K562 (cell line): ENCODE measurements around the gene S100A4. TPM values are rescaled to one million over a fixed set of nuclear protein-coding genes. Genes with fewer than 3 reads are reported as not detected.

Experiments used
- ATAC-seq: fragments of 200-7000 bp; cut with Tn5 transposase; 3 replicates; pipeline ENCODE4 v1.9.1; 2020; ENCODE audit warnings: moderate library complexity
- BruUV-seq: library from RNA; stranded (reverse); fragments of 400-500 nt; replicated peaks from 2 replicates; lab custom pipeline; 2021; lab: Mats Ljungman, UMichigan
- CTCF ChIA-PET: fragments of 300-600 bp; formaldehyde crosslinking; extraction: SDS; loops from one replicate; lab custom pipeline; 2021; ENCODE audit warnings: low intra/inter-chr PET ratio; lab: Yijun Ruan, JAX
- POLR2A ChIA-PET: fragments of 300-600, 350-650 bp; sonication (Branson Sonifier 250); formaldehyde crosslinking; extraction: SDS; loops from one replicate; lab custom pipeline; 2021; ENCODE audit warnings: antibody characterized with exemption, inconsistent platforms; lab: Yijun Ruan, JAX
- DNase-seq, 4 experiments: peaks; one replicate each; pipeline versions ENCODE4 v3.0.0 to v3.0.0-alpha.2; 2011 to 2018; ENCODE audit warnings: low spot score in 3 of 4, mixed read lengths in 3 of 4; ENCODE audit errors: extremely low read depth in 1 of 4
- FAIRE-seq: peaks from 2 replicates; lab custom pipeline; 2011; peaks lifted over from hg19 to GRCh38; lab: Jason Lieb, UNC
- H2AFZ ChIP-seq: 2 replicates; pipeline ENCODE4 v1.6.0; 2011; ENCODE audit warnings: low read depth, low read length, control low read depth, inconsistent platforms
- H3K27ac ChIP-seq: fragments of 200-600 bp; 3 replicates; pipeline ENCODE4 v1.8.0; 2011; ENCODE audit warnings: low read depth, mild to moderate bottlenecking, control low read depth, inconsistent platforms, low read length, moderate library complexity, mixed read lengths; ENCODE audit errors: extremely low read depth
- H3K27me3 ChIP-seq, 2 experiments: fragments of 300-600 bp in 1 of 2; 2 replicates in 1 of 2; 3 replicates in 1 of 2; pipeline versions ENCODE4 v1.6.0 to v1.8.0; 2011; ENCODE audit warnings: inconsistent platforms in 2 of 2, low read length in 2 of 2, mild to moderate bottlenecking in 1 of 2, mixed read lengths in 1 of 2, moderate library complexity in 1 of 2; ENCODE audit not compliant: control insufficient read depth in 2 of 2, insufficient read depth in 2 of 2
- H3K36me3 ChIP-seq: fragments of 300-600 bp; 3 replicates; pipeline ENCODE4 v1.8.0; 2011; ENCODE audit warnings: mild to moderate bottlenecking, low read length, inconsistent platforms; ENCODE audit not compliant: control insufficient read depth, insufficient read depth
- H3K4me1 ChIP-seq, 2 experiments: fragments of 200-600 bp in 1 of 2; replicated peaks in 1 of 2; 2 replicates in 1 of 2; 3 replicates in 1 of 2; pipeline versions ENCODE4 v1.5.1 to v1.8.0; 2011; ENCODE audit warnings: inconsistent platforms in 2 of 2, low read length in 2 of 2, mild to moderate bottlenecking in 1 of 2, mixed read lengths in 1 of 2, moderate library complexity in 1 of 2; ENCODE audit not compliant: control insufficient read depth in 2 of 2, insufficient read depth in 2 of 2
- H3K4me2 ChIP-seq: 2 replicates; pipeline ENCODE4 v1.6.1; 2011; ENCODE audit warnings: low read length, control low read depth, inconsistent platforms, mixed read lengths; ENCODE audit not compliant: insufficient read depth
- H3K4me3 ChIP-seq: fragments of 200-600 bp; sonication (generic), shearing (Covaris generic); 2 replicates; pipeline ENCODE4 v1.5.1; 2016; ENCODE audit warnings: control low read depth, inconsistent platforms
- H3K79me2 ChIP-seq: fragments of 200-600 bp; 3 replicates; pipeline ENCODE4 v1.8.0; 2011; ENCODE audit warnings: low read length, inconsistent platforms; ENCODE audit not compliant: control insufficient read depth, insufficient read depth
- H3K9ac ChIP-seq, 2 experiments: 2 replicates each; pipeline versions ENCODE4 v1.6.0 to v1.6.1; 2011; ENCODE audit warnings: low read depth in 2 of 2, low read length in 2 of 2, control low read depth in 1 of 2, inconsistent platforms in 1 of 2, mild to moderate bottlenecking in 1 of 2, mixed read lengths in 1 of 2; ENCODE audit not compliant: insufficient read depth in 1 of 2
- H3K9me1 ChIP-seq: one replicate; pipeline ENCODE4 v1.6.0; 2011; ENCODE audit warnings: inconsistent platforms, mild to moderate bottlenecking, low read length, moderate library complexity; ENCODE audit not compliant: control insufficient read depth, insufficient read depth
- H3K9me3 ChIP-seq: replicated peaks from 2 replicates; pipeline ENCODE4 v1.5.1; 2011; ENCODE audit warnings: low read depth, low read length, inconsistent platforms; ENCODE audit not compliant: control insufficient read depth, insufficient read depth
- H4K20me1 ChIP-seq: replicated peaks from 2 replicates; pipeline ENCODE4 v1.6.1; 2011; ENCODE audit warnings: low read length, inconsistent platforms, mixed read lengths; ENCODE audit not compliant: control insufficient read depth, insufficient read depth
- ATF7 ChIP-seq: fragments of 450-650 bp; IDR thresholded peaks from 2 replicates; pipeline ENCODE4 v1.7.1; 2014; ENCODE audit warnings: mild to moderate bottlenecking, moderate library complexity
- CTCFL ChIP-seq: IDR thresholded peaks from 2 replicates; pipeline ENCODE4 v1.6.1; 2011; ENCODE audit warnings: borderline replicate concordance, low read depth, mild to moderate bottlenecking, moderate library complexity, low read length; ENCODE audit not compliant: insufficient read depth, poor library complexity, severe bottlenecking
- MYNN ChIP-seq, 2 experiments: sonication (generic); formaldehyde crosslinking in 1 of 2; IDR thresholded peaks; 2 replicates each; pipeline versions ENCODE4 v1.5.0 to v1.6.1; 2016 to 2020; ENCODE audit warnings: antibody characterized with exemption in 1 of 2, missing genetic modification reagents in 1 of 2
- PHF21A ChIP-seq: fragments of 450-650 bp; IDR thresholded peaks from 2 replicates; pipeline ENCODE4 v1.6.1; 2017; ENCODE audit warnings: low read depth, borderline replicate concordance
- RBFOX2 ChIP-seq: fragments of 200-400 bp; formaldehyde crosslinking; IDR thresholded peaks from 2 replicates; pipeline ENCODE4 v1.6.1; 2017; ENCODE audit warnings: low read depth, mild to moderate bottlenecking, low read length, moderate library complexity
- SOX6 ChIP-seq: fragments of 450-650 bp; IDR thresholded peaks from 2 replicates; pipeline ENCODE4 v1.6.1; 2014; ENCODE audit warnings: mild to moderate bottlenecking
- TFAP4 ChIP-seq: sonication (generic); formaldehyde crosslinking; IDR thresholded peaks from 2 replicates; pipeline ENCODE4 v1.8.0; 2022; ENCODE audit warnings: missing genetic modification reagents, mild to moderate bottlenecking, moderate library complexity, borderline replicate concordance
- ZBTB1 ChIP-seq: sonication (generic); formaldehyde crosslinking; IDR thresholded peaks from 2 replicates; pipeline ENCODE4 v1.8.1; 2023; ENCODE audit warnings: missing genetic modification reagents, low read depth, mild to moderate bottlenecking, borderline replicate concordance
- ZNF592 ChIP-seq: fragments of 450-650 bp; IDR thresholded peaks from 2 replicates; pipeline ENCODE4 v1.6.1; 2017; ENCODE audit warnings: antibody characterized with exemption, mild to moderate bottlenecking
- WGBS: fragments of 100-300 bp; shearing (Covaris generic); methylation state at CpG from one replicate; pipeline ENCODE4 v1.1.6; 2016; ENCODE audit warnings: low coverage, mixed read lengths; ENCODE audit not compliant: insufficient coverage; ENCODE audit errors: missing lambda C conversion rate; 5-methylcytosine and 5-hydroxymethylcytosine counted together
- in situ Hi-C: fragments of 300-500 bp; cut with MboI; formaldehyde crosslinking; loops from 4 replicates; pipeline ENCODE4 v1.15.0; 2018; ENCODE audit warnings: inconsistent platforms, mixed read lengths
- intact Hi-C: fragments of 100-400 bp; cut with micrococcal nuclease; formaldehyde crosslinking; loops from 2 replicates; pipeline ENCODE4 v1.14.2; 2022
- polyA plus RNA-seq, 8 experiments: library from polyadenylated mRNA; depleted of rRNA in 4 of 8; stranded (reverse) in 5 of 8; unstranded in 3 of 8; fragments of >200 nt; fragmentation: Nextera tagmentation in 2 of 8; fragmentation: Illumina TruSeq in 1 of 8; extraction: Ambion mirVana in 2 of 8; extraction: Trizol in 1 of 8; gene quantifications; 2 replicates each; pipeline versions ENCODE4 v1.2.1 to v1.2.3, GENCODE V29; 2011 to 2014; ENCODE audit warnings: inconsistent platforms in 1 of 8, missing spikeins in 1 of 8
- total RNA-seq, 7 experiments: library from RNA; depleted of rRNA in 6 of 7; stranded (reverse); fragments of >200 nt in 6 of 7; fragmentation: Illumina TruSeq in 2 of 7; extraction: Trizol in 2 of 7; gene quantifications; 2 replicates each; pipeline versions ENCODE4 v1.2.1 to v1.2.3, GENCODE V29; 2011 to 2021; ENCODE audit warnings: low replicate concordance in 1 of 7

The S100A4 gene
- total and polyA plus RNA-seq, 9 of the 15 experiments (the other 6 are each of a cell fraction or from before 2014, with no cell fraction given), result 3.7 to 20.1 (median 11.2) TPM

- ChIA-PET CTCF (interaction anchor here (0.6 to 2.4 kb wide), 4 partner anchors 36 to 454 kb away, joined by 3 to 21 read pairs (median 4); partner anchors contain the start of gene RAB13), POLR2A (interaction anchor here (0.6 to 1.4 kb wide), 6 partner anchors 8 to 191 kb away, joined by 3 to 7 read pairs (median 3); partner anchors contain the start of gene S100A5)
- H3K9me1 ChIP-seq, result no peaks in the 10 kb centered on the region
- H3K27me3 ChIP-seq, result no peaks in the 10 kb centered on the region
- no peak overlapping the region for H3K4me3 ChIP-seq
- H4K20me1 ChIP-seq, result no peaks in the 10 kb centered on the region
- peak overlapping the region; percentile 23; the same call in 1 of the 2 replicates for H3K4me2 ChIP-seq
- peak overlapping the region; percentile 11 to 39; a peak in 2 of 4 replicates for H3K9ac ChIP-seq
- WGBS, result 30% methylated on average over 29 of the region's 34 CpGs
- H3K4me1 ChIP-seq, result peaks cover 38 to 45% of the 10 kb centered on the region in 2 experiments
- H3K27ac ChIP-seq, result peak overlapping the region; percentile 44; the same call in 2 of the 3 replicates
- in situ Hi-C loops, result loop anchor here (5.0 kb wide), 1 partner anchor 34 kb away; the partner anchor contains the start of gene S100A2
- no TSS peak for BruUV-seq
- intact Hi-C loops, result loop anchor here (1.0 to 5.0 kb wide), 2 partner anchors 35 to 99 kb away; partner anchors contain the start of gene CHTOP
- no peaks in the 10 kb centered on the region for H3K9me3 ChIP-seq
- H3K79me2 ChIP-seq, result no peaks in the 10 kb centered on the region; the same call in 2 of the 3 replicates
- H2AFZ ChIP-seq, result peak overlapping the region; percentile 86
- ATAC-seq (peak; percentile 94), FAIRE-seq (peak; percentile 79), DNase-seq (peak; percentile 87 to 92 (median 89))
- no peaks in the 10 kb centered on the region for H3K36me3 ChIP-seq
- TF ChIP-seq MYNN (IDR thresholded peaks at IDR 0.05) (peak; percentile 78; the same call in 1 of the 2 replicates), MYNN (CRISPR knock-in tag; IDR thresholded peaks at IDR 0.05) (no peak), CTCFL (peak; percentile 43), RBFOX2 (0 out of 2 replicates have a peak, but pooled peaks have one; percentile 43), TFAP4 (CRISPR knock-in tag) (peak; percentile 70; the same call in 1 of the 2 replicates), ZBTB1 (CRISPR knock-in tag) (0 out of 2 replicates have a peak, but pooled peaks have one; percentile 5), ATF7 (0 out of 2 replicates have a peak, but pooled peaks have one; percentile 21), SOX6 (0 out of 2 replicates have a peak, but pooled peaks have one; percentile 28), PHF21A (no peak), ZNF592 (peak; percentile 29)
These were observed 12.6 kb downstream of the S100A4 start for GRCh38 chr1:153532769-153533599.
